ENCODE data around the gene MICOS13. TPM values are rescaled to one million over a fixed set of nuclear protein-coding genes. Genes with fewer than 3 reads are reported as not detected.

MICOS13 gene
- total and polyA plus RNA-seq, 2 experiments from 2014 or later = 15.5 to 54.6 TPM

- Mint-ChIP-seq H3K4me1 (peaks cover 8% of the 10 kb centered on the region; the same call in 2 of the 3 replicates), H3K9me3 (peaks cover 8% of the 10 kb centered on the region; the same call in 1 of the 3 replicates), H3K36me3 (ENCODE audit: low read depth) (peaks cover 29% of the 10 kb centered on the region), H3K27me3 (ENCODE audit: insufficient read depth, low read depth, poor library complexity) (peaks cover 35% of the 10 kb centered on the region), H3K4me3 (peak overlapping the region; percentile 76), H3K27ac (no peak overlapping the region)
- Histone ChIP-seq H2AFZ (no peak overlapping the region; the same call in 1 of the 2 replicates), H3F3A (replicated peaks; ENCODE audit: low read depth) (peaks cover 17% of the 10 kb centered on the region), H3K9me2 (ENCODE audit: insufficient read depth) (no peaks in the 10 kb centered on the region), H3K4me3 (peak overlapping the region; percentile 76), H3K4me2 (peak overlapping the region; percentile 73), H3K27ac (ENCODE audit: low read depth) (no peak overlapping the region), H3K4me1 (ENCODE audit: insufficient read depth) (peaks cover 2% of the 10 kb centered on the region; the same call in 1 of the 2 replicates), H3K27me3 (ENCODE audit: insufficient read depth) (no peaks in the 10 kb centered on the region), H3K79me2 (replicated peaks; ENCODE audit: insufficient read depth) (peaks cover 25% of the 10 kb centered on the region), H4K20me1 (replicated peaks; ENCODE audit: insufficient read depth) (peaks cover 8% of the 10 kb centered on the region; the same call in 1 of the 2 replicates), H3K36me3 (ENCODE audit: insufficient read depth) (no peaks in the 10 kb centered on the region)
- DNase-seq (ENCODE audit: low spot score) (no peak), ATAC-seq (no peak)
- 0 out of 4 replicates have a peak, but pooled peaks of 1 of the 2 experiments have one; percentile 1 for TF ChIP-seq CTCF (conservative IDR thresholded peaks at IDR 0.05; ENCODE audit: low read depth in 2 of 2)
- no peak for TF ChIP-seq CREB1 (CRISPR knock-in tag; IDR thresholded peaks at IDR 0.05; ENCODE audit: low read depth)
Measured at GRCh38 chr19:5687360-5688198, 7.3 kb upstream of the MICOS13 start.

- peaks cover 34% of the 10 kb centered on the region for H3K27me3 Mint-ChIP-seq (ENCODE audit: insufficient read depth, low read depth, poor library complexity)
- no peaks in the 10 kb centered on the region for H3K36me3 ChIP-seq (ENCODE audit: insufficient read depth)
- peaks cover 9% of the 10 kb centered on the region for H3F3A ChIP-seq (replicated peaks; ENCODE audit: low read depth)
- peaks cover 8% of the 10 kb centered on the region; the same call in 1 of the 3 replicates for H3K9me3 Mint-ChIP-seq
- H4K20me1 ChIP-seq (replicated peaks; ENCODE audit: insufficient read depth) = 0 out of 2 replicates have a peak, but pooled peaks cover 4% of the 10 kb centered on the region
- peak overlapping the region; percentile 43 for H3K27ac Mint-ChIP-seq
- peaks cover 17% of the 10 kb centered on the region for H3K79me2 ChIP-seq (replicated peaks; ENCODE audit: insufficient read depth)
- no peak for TF ChIP-seq STAT1 (IDR thresholded peaks at IDR 0.05; ENCODE audit: unreplicated experiment)
- no peak for TF ChIP-seq ZNF331 (CRISPR knock-in tag; IDR thresholded peaks at IDR 0.05; ENCODE audit: low read depth)
- TF ChIP-seq EZH2phosphoT487 (IDR thresholded peaks at IDR 0.05; ENCODE audit: unreplicated experiment) = no peak
- peak; percentile 50; the same call in 1 of the 2 replicates for TF ChIP-seq POLR2AphosphoS5 (IDR thresholded peaks at IDR 0.05; ENCODE audit: low read depth)
- TF ChIP-seq NANOG (IDR thresholded peaks at IDR 0.05; ENCODE audit: borderline replicate concordance) = no peak
- peak; percentile 67 to 88 for TF ChIP-seq CTCF (conservative IDR thresholded peaks at IDR 0.05; ENCODE audit: low read depth in 2 of 2)
- TF ChIP-seq ZNF114 (CRISPR knock-in tag; IDR thresholded peaks at IDR 0.05) = no peak
- TF ChIP-seq CREB1 (CRISPR knock-in tag; IDR thresholded peaks at IDR 0.05; ENCODE audit: low read depth) = peak; percentile 89
- peaks cover 21% of the 10 kb centered on the region for H3K36me3 Mint-ChIP-seq (ENCODE audit: low read depth)
- no peak overlapping the region; the same call in 1 of the 2 replicates for H2AFZ ChIP-seq
- H3K4me2 ChIP-seq = peak overlapping the region; percentile 82
- H3K4me3 Mint-ChIP-seq = peak overlapping the region; percentile 76
- peaks cover 5% of the 10 kb centered on the region for H3K4me1 Mint-ChIP-seq
- H3K27me3 ChIP-seq (ENCODE audit: insufficient read depth) = no peaks in the 10 kb centered on the region
- peak overlapping the region; percentile 76 for H3K4me3 ChIP-seq
- H3K9me2 ChIP-seq (ENCODE audit: insufficient read depth) = peaks cover 3% of the 10 kb centered on the region
- ATAC-seq (peak; percentile 67), DNase-seq (ENCODE audit: low spot score) (peak; percentile 98)
- peaks cover 2% of the 10 kb centered on the region; the same call in 1 of the 2 replicates for H3K4me1 ChIP-seq (ENCODE audit: insufficient read depth)
- no peak overlapping the region for H3K27ac ChIP-seq (ENCODE audit: low read depth)
Measured at GRCh38 chr19:5686647-5687359, 6.5 kb upstream of the MICOS13 start.

Data from GM23338 (cell line).